HK-2 (cell line): ENCODE results near the gene RPL18A.
"Not testable (repeated sequence)": the region's sequence is repeated elsewhere in the genome, so short reads cannot be mapped to it uniquely, and the experiment has no call there.

ENCODE experiments used
- DNase-seq: peaks from one replicate; pipeline ENCODE4 v3.0.0-alpha.2; 2018; ENCODE audit not compliant: unreplicated experiment

RPL18A gene

DNA sequence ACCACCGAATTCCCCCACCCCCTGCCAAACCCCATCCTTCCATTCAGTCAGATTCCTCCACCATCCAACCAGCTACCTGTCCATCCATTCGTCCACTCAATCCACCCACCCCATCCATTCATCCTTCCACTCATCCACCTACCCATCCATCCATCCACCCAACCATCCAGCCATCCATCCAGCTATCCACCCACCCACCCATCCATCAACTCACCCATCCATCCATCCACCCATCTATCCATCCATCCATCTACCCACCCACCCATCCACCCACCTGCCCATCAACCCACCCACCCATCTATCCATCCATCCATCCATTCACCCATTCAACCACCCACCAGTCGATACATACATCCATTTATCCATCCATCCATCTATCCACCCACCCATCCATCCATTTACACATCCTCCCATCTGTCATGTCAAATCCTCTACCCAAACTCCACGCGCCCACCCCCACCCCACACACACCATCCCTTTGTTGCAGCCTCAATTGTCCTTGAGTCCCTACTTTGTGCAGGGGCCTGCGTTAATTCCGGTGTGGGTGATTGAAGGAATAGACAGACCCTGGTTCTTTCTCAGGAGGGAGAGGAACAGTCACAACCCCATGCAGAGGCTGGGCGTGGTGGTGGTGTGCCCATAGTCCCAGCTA, 6.7 kb downstream of the RPL18A start:
- DNase-seq, result no peak

- DNase-seq, result no peak
Measured at GRCh38 chr19:17866964-17867486, 7.3 kb downstream of the RPL18A start.

GRCh38 chr19:17868669-17869068, 9.0 kb downstream of the RPL18A start:
- no peak for DNase-seq

- DNase-seq, result no peak
Measured at GRCh38 chr19:17869114-17869608, 9.5 kb downstream of the RPL18A start.

DNA sequence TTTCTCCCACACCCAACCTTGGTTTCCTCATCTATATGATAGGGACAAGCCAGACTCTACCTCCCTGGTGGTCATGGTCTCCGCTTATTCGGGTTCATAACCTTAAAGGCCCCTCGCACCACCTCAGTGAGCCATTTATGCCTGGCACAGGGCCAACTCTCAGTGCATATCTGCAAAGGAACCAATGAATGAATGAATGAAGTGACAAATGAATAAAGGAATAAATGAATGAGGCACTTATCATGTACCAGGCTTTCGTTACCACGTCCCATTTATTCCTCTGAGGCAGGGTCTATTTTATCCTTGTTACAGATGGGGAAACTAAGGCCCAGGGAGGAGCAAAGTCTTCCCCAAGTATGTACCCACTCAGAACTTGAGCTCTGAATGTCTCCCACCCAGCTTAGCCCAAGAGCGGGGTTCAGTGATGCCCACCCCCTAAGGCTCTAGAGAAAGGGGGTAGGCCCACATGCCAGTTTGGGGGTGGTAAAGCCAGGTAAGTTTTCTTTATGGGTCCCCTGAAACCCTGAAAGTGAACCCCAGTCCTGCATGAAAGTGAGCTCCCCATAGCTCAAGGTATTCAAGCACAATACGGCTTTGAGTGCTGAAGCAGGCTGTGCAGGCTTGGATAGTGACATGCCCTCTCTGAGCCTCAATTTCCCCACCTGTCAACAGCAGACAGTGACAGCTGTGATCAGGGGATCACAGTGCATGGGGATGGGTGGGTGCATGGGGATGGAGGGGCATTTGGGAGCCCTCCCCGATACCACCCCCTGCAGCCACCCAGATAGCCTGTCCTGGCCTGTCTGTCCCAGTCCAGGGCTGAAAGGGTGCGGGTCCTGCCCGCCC, 11.5 kb downstream of the RPL18A start:
- DNase-seq, result no peak

DNA sequence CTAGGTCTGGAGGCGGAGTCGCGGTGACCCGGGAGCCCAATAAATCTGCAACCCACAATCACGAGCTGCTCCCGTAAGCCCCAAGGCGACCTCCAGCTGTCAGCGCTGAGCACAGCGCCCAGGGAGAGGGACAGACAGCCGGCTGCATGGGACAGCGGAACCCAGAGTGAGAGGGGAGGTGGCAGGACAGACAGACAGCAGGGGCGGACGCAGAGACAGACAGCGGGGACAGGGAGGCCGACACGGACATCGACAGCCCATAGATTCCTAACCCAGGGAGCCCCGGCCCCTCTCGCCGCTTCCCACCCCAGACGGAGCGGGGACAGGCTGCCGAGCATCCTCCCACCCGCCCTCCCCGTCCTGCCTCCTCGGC, 12.2 kb downstream of the RPL18A start, which contains the start of gene SLC5A5:
Gene SLC5A5, plus strand, starts transcription at position 68 of the 373 bp plus-strand sequence. CDS start 375 bp downstream, outside the sequence.
- no peak for DNase-seq

GRCh38 chr19:17872251-17873001, 12.7 kb downstream of the RPL18A start:
- no peak for DNase-seq

DNA sequence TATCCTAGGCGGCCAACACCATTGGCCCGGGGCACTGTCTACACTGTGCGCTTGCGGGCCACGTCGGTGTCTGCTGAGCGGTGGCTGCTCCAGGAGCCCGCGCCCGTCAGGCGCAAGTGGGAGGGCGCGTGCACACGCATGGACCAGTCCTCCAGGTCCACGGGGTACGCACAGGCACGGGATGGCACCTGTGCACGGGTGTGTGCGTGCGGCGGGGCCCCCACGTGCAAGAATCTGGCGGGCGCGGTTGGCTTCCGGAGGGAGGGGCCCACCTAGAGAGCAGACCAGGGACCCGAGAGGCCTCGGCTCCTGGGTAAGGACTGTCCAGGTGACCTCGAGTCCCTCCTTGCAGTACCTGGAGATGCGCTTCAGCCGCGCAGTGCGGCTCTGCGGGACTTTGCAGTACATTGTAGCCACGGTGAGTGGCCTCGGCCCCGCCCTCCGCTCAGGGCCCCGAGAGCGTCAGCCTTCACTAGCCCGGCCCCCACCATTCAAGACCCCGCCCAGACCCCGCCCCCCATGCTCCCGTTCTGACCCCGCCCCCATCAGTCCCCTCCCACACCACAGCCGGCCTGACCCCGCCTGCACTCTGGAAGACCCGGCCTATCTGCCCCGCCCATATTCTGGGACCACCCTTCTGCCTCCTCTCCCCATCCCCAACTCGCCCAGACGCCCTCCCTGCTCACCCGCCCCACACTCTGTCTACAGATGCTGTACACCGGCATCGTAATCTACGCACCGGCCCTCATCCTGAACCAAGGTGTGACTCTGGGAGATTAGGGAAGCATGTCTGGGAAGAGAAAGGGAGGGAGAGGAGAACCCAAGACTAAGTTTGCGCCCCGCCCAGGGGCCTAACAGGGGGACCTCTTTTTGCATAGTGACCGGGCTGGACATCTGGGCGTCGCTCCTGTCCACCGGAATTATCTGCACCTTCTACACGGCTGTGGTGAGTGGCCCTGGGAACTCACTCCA, 14.4 kb downstream of the RPL18A start:
- no peak for DNase-seq

GRCh38 chr19:17874758-17875135, 15.0 kb downstream of the RPL18A start:
- no peak for DNase-seq

GRCh38 chr19:17877696-17878095, 18.0 kb downstream of the RPL18A start:
- no peak for DNase-seq

DNA sequence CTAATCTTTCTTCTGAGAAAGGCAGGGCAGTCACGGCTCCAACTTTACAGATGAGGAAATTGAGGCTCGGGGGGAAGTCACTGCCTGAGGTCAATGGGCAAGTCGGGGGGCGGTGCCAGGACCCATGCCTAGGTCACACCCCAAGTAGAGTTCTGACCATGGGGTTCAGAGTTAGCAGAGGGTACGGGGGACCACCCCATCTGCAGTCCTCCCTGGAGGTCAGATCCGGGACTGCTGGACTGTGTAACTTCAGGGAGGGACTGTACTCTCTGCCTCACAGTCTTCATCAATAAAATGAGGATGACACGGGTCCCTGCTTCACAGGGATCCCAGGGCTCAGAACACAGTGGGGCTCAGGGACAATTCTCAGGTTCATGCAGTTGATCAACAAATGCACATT, 19.8 kb downstream of the RPL18A start:
- no peak for DNase-seq

GRCh38 chr19:17881701-17882100, 22.0 kb downstream of the RPL18A start:
- no peak for DNase-seq

DNA sequence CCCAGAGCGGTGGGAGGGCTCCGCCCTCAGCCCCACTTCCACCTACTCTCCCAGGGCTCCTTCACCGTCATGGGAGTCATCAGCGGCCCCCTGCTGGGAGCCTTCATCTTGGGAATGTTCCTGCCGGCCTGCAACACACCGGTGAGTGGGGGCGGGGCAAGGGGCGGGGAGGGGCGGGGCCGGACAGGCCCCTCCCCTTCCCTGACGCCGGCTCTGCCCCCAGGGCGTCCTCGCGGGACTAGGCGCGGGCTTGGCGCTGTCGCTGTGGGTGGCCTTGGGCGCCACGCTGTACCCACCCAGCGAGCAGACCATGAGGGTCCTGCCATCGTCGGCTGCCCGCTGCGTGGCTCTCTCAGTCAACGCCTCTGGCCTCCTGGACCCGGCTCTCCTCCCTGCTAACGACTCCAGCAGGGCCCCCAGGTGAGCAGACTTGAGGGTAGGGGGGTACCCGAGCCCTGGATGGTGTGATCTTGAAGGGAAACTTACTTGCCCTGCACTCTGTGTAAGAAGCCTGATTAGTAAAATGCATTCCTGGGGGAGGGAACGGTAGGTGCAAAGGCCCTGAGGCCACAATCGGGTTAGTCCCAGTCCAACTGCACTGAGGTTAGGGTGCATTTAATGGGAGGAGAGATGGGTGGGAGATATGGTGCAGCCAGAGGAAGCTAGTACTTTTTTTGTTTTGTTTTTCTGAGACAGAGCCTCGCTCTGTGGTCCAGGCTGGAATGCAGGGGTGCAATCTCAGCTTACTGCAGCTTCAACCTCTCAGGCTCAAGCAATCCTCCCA, 24.1 kb downstream of the RPL18A start:
- DNase-seq, result no peak

- no peak for DNase-seq
Measured at GRCh38 chr19:17886515-17886914, 26.8 kb downstream of the RPL18A start.

GRCh38 chr19:17887221-17887620, 27.5 kb downstream of the RPL18A start:
- not testable (repeated sequence) for DNase-seq

GRCh38 chr19:17888260-17888659, 28.6 kb downstream of the RPL18A start:
- DNase-seq, result no peak

GRCh38 chr19:17889609-17890214, 30.0 kb downstream of the RPL18A start:
- DNase-seq, result no peak

- no peak for DNase-seq
Measured at GRCh38 chr19:17893766-17894165, 34.1 kb downstream of the RPL18A start.

GRCh38 chr19:17902701-17903100, 43.0 kb downstream of the RPL18A start:
- no peak for DNase-seq

GRCh38 chr19:17908244-17908643, 48.5 kb downstream of the RPL18A start:
- DNase-seq, result no peak
